Upper lobe of left lung (tissue), 6 donors: ENCODE data around the gene SIK2. TPM values are rescaled to one million over a fixed set of nuclear protein-coding genes. Genes with fewer than 3 reads are reported as not detected.

Experiments
- ATAC-seq, 2 donors: fragments of 200-7000 bp; cut with Tn5 transposase; one replicate each; pipeline ENCODE4 v1.9.1; 2022; ENCODE audit warnings: mild to moderate bottlenecking in 2 of 2, moderate library complexity in 2 of 2; ENCODE audit not compliant: low FRiP score in 2 of 2
- DNase-seq, 2 donors: peaks; one replicate each; pipeline ENCODE4 v3.0.0-alpha.2; 2019 to 2020
- H3K27ac ChIP-seq, 4 donors: fragments of 200-600 bp; sonication (generic); one replicate each; pipeline ENCODE4 v1.5.1; 2016 to 2019
- H3K27me3 ChIP-seq, 4 donors: fragments of 200-600 bp; sonication (generic); one replicate each; pipeline ENCODE4 v1.5.1; 2017 to 2019
- H3K36me3 ChIP-seq, 4 donors: fragments of 200-600 bp; sonication (generic); one replicate each; pipeline ENCODE4 v1.5.1; 2016 to 2019
- H3K4me1 ChIP-seq, 4 donors: fragments of 200-600 bp; sonication (generic); one replicate each; pipeline ENCODE4 v1.5.1; 2018 to 2019
- H3K4me3 ChIP-seq, 4 donors: fragments of 200-600 bp; sonication (generic); one replicate each; pipeline ENCODE4 v1.5.1; 2017 to 2019; ENCODE audit warnings: mild to moderate bottlenecking in 2 of 4, moderate library complexity in 1 of 4
- H3K9me3 ChIP-seq, 4 donors: fragments of 200-600 bp; sonication (generic); one replicate each; pipeline ENCODE4 v1.5.1; 2018 to 2019
- CTCF ChIP-seq, 6 experiments: fragments of 450-650 bp in 4 of 6; fragments of 200-600 bp in 2 of 6; sonication (generic) in 2 of 6; IDR thresholded peaks; one replicate each; pipeline ENCODE4 v1.5.1; 2016 to 2019; ENCODE audit warnings: antibody characterized with exemption in 6 of 6
- EP300 ChIP-seq, 4 donors: sonication (generic); formaldehyde crosslinking; IDR thresholded peaks; one replicate each; pipeline ENCODE4 v1.5.1; 2017; ENCODE audit warnings: antibody characterized with exemption in 4 of 4, control low read depth in 2 of 4
- POLR2A ChIP-seq, 4 donors: fragments of 450-650 bp; IDR thresholded peaks; one replicate each; pipeline ENCODE4 v1.5.1; 2016 to 2017; ENCODE audit warnings: antibody characterized with exemption in 4 of 4, mild to moderate bottlenecking in 2 of 4
- POLR2AphosphoS5 ChIP-seq, 2 donors: sonication (generic); formaldehyde crosslinking; IDR thresholded peaks; one replicate each; pipeline ENCODE4 v1.5.1; 2017; ENCODE audit warnings: antibody characterized with exemption in 2 of 2
- WGBS, 2 donors: methylation state at CpG; one replicate each; pipeline ENCODE4 v1.1.5; 2017 to 2018; 5-methylcytosine and 5-hydroxymethylcytosine counted together
- total RNA-seq, 6 donors: library from RNA; depleted of rRNA in 4 of 6; stranded (reverse); fragments of >200 nt in 4 of 6; gene quantifications; one replicate each; pipeline versions ENCODE4 v1.1.0 to v1.2.1, GENCODE V29; 2016 to 2021
- donor health status: DM: no; HTN: no; CAD: no; lungs with moderate emphysema.
- donor health status: DM: no; HTN: yes; CAD: no; lungs with severe emphysema.

SIK2 gene
- total RNA-seq, 6 donors from 2014 or later, result 23.0 to 35.9 (median 27.6) TPM

- peaks cover 0 to 12% (median 5%) of the 10 kb centered on the region in 4 donors for H3K36me3 ChIP-seq
- no peaks in the 10 kb centered on the region for H3K9me3 ChIP-seq
- peaks cover 51 to 71% (median 63%) of the 10 kb centered on the region in 4 donors for H3K4me1 ChIP-seq
- ATAC-seq (peak in 1 of 2 donors; percentile 1), DNase-seq (no peak)
- 49 to 72% methylated on average over 9 to 11 of the region's 11 CpGs for WGBS, 2 donors
- H3K27ac ChIP-seq, result peak overlapping the region; percentile 89 to 98 (median 91)
- TF ChIP-seq EP300 (IDR thresholded peaks at IDR 0.05), result no peak
- no peaks in the 10 kb centered on the region for H3K27me3 ChIP-seq
- no peak overlapping the region for H3K4me3 ChIP-seq
Observed at GRCh38 chr11:111736181-111736590, 133.9 kb downstream of the SIK2 start.

- ATAC-seq (no peak), DNase-seq (no peak)
- Histone ChIP-seq H3K4me1 (peaks cover 50 to 65% (median 57%) of the 10 kb centered on the region in 4 donors), H3K9me3 (no peaks in the 10 kb centered on the region), H3K36me3 (peaks cover 4 to 18% (median 7%) of the 10 kb centered on the region in 4 donors), H3K27ac (peak overlapping the region; percentile 89 to 98 (median 91)), H3K27me3 (no peaks in the 10 kb centered on the region), H3K4me3 (no peak overlapping the region)
- TF ChIP-seq CTCF (IDR thresholded peaks at IDR 0.05) (no peak), POLR2AphosphoS5 (IDR thresholded peaks at IDR 0.05) (no peak), EP300 (IDR thresholded peaks at IDR 0.05) (no peak), POLR2A (IDR thresholded peaks at IDR 0.05) (no peak)
- 76 to 81% methylated on average over 10 to 15 of the region's 15 CpGs for WGBS, 2 donors
Observed at GRCh38 chr11:111736621-111737443, 134.6 kb downstream of the SIK2 start.

GRCh38 chr11:111737444-111738210 lies 135.4 kb downstream of the SIK2 start:
- Histone ChIP-seq H3K4me3 (no peak overlapping the region), H3K4me1 (peaks cover 42 to 57% (median 49%) of the 10 kb centered on the region in 4 donors), H3K27me3 (no peaks in the 10 kb centered on the region), H3K9me3 (no peaks in the 10 kb centered on the region), H3K27ac (peak overlapping the region; percentile 89 to 98 (median 91)), H3K36me3 (peaks cover 4 to 24% (median 9%) of the 10 kb centered on the region in 4 donors)
- peak in 1 of 2 donors; percentile 1 for ATAC-seq
- DNase-seq, result no peak
- TF ChIP-seq POLR2A (IDR thresholded peaks at IDR 0.05) (no peak), POLR2AphosphoS5 (IDR thresholded peaks at IDR 0.05) (peak in 1 of 2 donors; percentile 48), EP300 (IDR thresholded peaks at IDR 0.05) (peak in 1 of 4 donors; percentile 28)
- WGBS, 2 donors, result 57 to 60% methylated on average over 8 to 14 of the region's 14 CpGs

GRCh38 chr11:111739299-111739698 lies 137.1 kb downstream of the SIK2 start:
- H3K27ac ChIP-seq, result peak overlapping the region in 3 of 4 donors; percentile 89 to 98 (median 91)
- H3K4me1 ChIP-seq, result peaks cover 26 to 41% (median 37%) of the 10 kb centered on the region in 4 donors
- DNase-seq, result no peak
- H3K9me3 ChIP-seq, result no peaks in the 10 kb centered on the region
- H3K4me3 ChIP-seq, result no peak overlapping the region
- H3K27me3 ChIP-seq, result no peaks in the 10 kb centered on the region
- no peak for ATAC-seq
- H3K36me3 ChIP-seq, result peaks cover 4 to 40% (median 17%) of the 10 kb centered on the region in 4 donors
- TF ChIP-seq EP300 (IDR thresholded peaks at IDR 0.05), result no peak
- TF ChIP-seq CTCF (IDR thresholded peaks at IDR 0.05), result no peak
- TF ChIP-seq POLR2AphosphoS5 (IDR thresholded peaks at IDR 0.05), result no peak
- no peak for TF ChIP-seq POLR2A (IDR thresholded peaks at IDR 0.05)
- WGBS, 2 donors, result 75 to 95% methylated on average over 2 of the region's 2 CpGs

- Histone ChIP-seq H3K9me3 (no peaks in the 10 kb centered on the region), H3K27me3 (no peaks in the 10 kb centered on the region), H3K4me3 (no peak overlapping the region), H3K27ac (peak overlapping the region in 1 of 4 donors; percentile 8), H3K36me3 (peaks cover 4 to 65% (median 17%) of the 10 kb centered on the region in 4 donors), H3K4me1 (peaks cover 9 to 29% (median 18%) of the 10 kb centered on the region in 4 donors)
- DNase-seq, result no peak
- WGBS, 2 donors, result 90 to 96% methylated on average over 2 of the region's 2 CpGs
- TF ChIP-seq CTCF (IDR thresholded peaks at IDR 0.05), result no peak
- no peak for TF ChIP-seq POLR2AphosphoS5 (IDR thresholded peaks at IDR 0.05)
- TF ChIP-seq POLR2A (IDR thresholded peaks at IDR 0.05), result no peak
- no peak for TF ChIP-seq EP300 (IDR thresholded peaks at IDR 0.05)
- ATAC-seq, result no peak
Observed at GRCh38 chr11:111741751-111742150, 139.5 kb downstream of the SIK2 start.
